Measurements from ENCODE around the gene MAD2L2.

The MAD2L2 gene

DNA sequence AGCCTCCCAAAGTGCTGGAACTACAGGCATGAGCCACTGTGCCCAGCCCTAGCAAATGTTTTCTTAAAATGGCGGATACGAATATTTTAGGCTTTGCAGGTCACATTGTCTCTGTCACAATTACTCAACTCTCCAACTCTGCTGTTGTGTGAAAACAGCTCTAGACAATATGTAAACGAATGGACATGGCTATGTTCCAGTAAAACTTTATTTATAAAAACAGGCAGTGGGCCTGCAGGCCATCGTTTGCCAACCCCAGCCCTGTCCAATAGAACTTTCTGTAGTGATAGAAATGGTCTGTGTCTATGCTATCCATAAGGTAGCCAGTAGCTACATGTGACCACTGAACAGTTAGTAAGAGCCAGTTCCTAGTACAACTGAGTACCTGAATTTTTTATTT lies 21.2 kb downstream of the MAD2L2 start:
- TF ChIP-seq, protein P1, sequence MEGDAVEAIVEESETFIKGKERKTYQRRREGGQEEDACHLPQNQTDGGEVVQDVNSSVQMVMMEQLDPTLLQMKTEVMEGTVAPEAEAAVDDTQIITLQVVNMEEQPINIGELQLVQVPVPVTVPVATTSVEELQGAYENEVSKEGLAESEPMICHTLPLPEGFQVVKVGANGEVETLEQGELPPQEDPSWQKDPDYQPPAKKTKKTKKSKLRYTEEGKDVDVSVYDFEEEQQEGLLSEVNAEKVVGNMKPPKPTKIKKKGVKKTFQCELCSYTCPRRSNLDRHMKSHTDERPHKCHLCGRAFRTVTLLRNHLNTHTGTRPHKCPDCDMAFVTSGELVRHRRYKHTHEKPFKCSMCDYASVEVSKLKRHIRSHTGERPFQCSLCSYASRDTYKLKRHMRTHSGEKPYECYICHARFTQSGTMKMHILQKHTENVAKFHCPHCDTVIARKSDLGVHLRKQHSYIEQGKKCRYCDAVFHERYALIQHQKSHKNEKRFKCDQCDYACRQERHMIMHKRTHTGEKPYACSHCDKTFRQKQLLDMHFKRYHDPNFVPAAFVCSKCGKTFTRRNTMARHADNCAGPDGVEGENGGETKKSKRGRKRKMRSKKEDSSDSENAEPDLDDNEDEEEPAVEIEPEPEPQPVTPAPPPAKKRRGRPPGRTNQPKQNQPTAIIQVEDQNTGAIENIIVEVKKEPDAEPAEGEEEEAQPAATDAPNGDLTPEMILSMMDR (IDR thresholded peaks at IDR 0.05), result no peak
- peaks cover 20 to 29% of the 10 kb centered on the region in 2 experiments for H3K4me1 ChIP-seq (ENCODE audit: control insufficient read depth in 1 of 2, insufficient read depth in 1 of 2, low read depth in 1 of 2, low read length in 1 of 2)
- no peaks in the 10 kb centered on the region for H3K36me3 ChIP-seq
- H3K27me3 ChIP-seq, result peaks cover 14% of the 10 kb centered on the region
- no peaks in the 10 kb centered on the region for H3K9me3 ChIP-seq
- no peak overlapping the region for H3K4me3 ChIP-seq (ENCODE audit: low read depth in 1 of 2, low read length in 1 of 2)
- no peak overlapping the region for H3K27ac ChIP-seq

DNA sequence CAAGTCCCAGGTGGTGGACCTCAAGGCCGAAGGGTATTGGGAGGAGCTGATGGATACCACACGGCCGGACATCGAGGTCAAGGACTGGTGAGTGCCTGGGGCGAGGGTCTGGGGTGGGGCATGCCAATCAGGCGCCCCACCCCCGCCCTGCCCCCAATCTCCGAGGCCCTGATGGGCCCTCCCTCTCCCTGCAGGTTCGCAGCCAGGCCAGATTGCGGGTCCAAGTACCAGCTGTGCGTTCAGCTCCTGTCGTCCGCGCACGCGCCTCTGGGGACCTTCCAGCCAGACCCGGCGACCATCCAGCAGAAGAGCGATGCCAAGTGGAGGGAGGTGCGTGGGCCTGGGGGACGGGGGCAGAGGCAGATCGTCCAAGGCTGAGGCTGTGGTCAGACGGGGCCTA lies 22.4 kb downstream of the MAD2L2 start:
- peaks cover 26% of the 10 kb centered on the region for H3K27me3 ChIP-seq
- H3K27ac ChIP-seq, result no peak overlapping the region
- H3K4me3 ChIP-seq (ENCODE audit: low read depth in 1 of 2, low read length in 1 of 2), result no peak overlapping the region
- H3K9me3 ChIP-seq, result no peaks in the 10 kb centered on the region
- TF ChIP-seq, protein P1 (IDR thresholded peaks at IDR 0.05), result no peak
- H3K36me3 ChIP-seq, result no peaks in the 10 kb centered on the region
- H3K4me1 ChIP-seq (ENCODE audit: control insufficient read depth in 1 of 2, insufficient read depth in 1 of 2, low read depth in 1 of 2, low read length in 1 of 2), result peaks cover 16 to 27% of the 10 kb centered on the region in 2 experiments

DNA sequence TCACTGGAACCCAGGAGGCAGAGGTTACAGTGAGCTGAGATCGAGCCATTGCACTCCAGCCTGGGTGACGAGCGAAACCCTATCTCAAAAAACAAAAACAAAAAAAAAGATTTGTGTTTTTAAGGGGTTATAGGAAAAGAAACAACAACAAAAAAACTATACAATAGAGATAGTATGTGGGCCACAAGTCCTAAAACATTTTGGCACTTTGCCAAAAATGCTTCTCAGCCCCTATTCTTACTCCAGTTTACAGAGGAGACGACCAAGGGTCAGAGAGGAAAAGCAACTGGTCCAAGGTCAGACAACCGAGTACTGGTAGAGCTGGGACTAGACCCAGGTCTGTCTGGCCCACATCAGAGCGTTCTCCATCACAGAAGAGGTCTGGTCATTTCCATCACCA lies 23.3 kb downstream of the MAD2L2 start:
- Histone ChIP-seq H3K27ac (no peak overlapping the region), H3K9me3 (no peaks in the 10 kb centered on the region), H3K4me3 (ENCODE audit: low read depth in 1 of 2, low read length in 1 of 2) (no peak overlapping the region), H3K36me3 (no peaks in the 10 kb centered on the region), H3K27me3 (peaks cover 35% of the 10 kb centered on the region), H3K4me1 (ENCODE audit: control insufficient read depth in 1 of 2, insufficient read depth in 1 of 2, low read depth in 1 of 2, low read length in 1 of 2) (peaks cover 8 to 19% of the 10 kb centered on the region in 2 experiments)
- TF ChIP-seq, protein P1 (IDR thresholded peaks at IDR 0.05), result no peak

DNA sequence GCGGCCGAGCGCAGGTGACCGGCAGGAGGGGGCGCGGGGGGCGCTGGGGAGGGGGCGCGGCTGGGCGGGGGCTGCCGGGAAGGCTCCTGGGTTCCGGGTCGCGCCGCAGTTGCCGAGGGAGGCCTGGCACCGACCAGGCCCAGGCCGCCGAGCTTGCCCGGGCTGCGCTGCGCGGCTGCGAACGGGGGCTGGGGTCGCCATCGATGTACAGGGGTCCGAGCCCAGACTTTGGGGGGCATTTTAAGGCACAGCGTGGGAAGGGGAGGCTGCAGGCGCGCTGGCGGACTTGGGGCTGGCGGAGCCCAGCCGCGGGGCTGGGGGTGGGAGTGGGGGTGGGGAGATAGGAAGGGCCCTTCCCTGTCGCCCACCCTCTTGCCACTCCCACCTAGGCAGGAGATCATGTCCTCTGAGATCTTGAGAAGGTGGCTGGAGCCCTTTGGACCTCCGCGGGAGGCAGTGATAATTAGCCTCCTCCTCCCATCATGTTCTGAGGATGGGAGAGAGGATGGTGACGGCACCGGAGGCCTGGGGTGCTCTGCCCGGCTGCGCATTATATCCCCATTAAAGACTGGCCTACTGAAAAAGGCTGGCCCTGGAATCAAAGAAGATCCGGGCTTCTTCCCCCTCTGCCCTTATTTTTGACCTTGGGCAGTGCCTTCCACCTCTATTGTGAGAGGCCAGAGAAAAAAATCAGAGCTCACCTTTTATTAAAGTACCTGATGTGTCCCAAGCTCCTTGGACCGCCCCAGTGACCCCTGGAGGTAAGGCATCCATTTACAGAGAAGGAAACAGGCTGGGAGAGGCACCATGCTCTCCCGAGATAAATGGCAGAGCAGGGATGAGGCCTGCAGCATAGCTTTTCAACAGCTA lies 25.8 kb downstream of the MAD2L2 start:
- no peaks in the 10 kb centered on the region for H3K9me3 ChIP-seq
- H3K27me3 ChIP-seq, result peaks cover 59% of the 10 kb centered on the region
- TF ChIP-seq, protein P1 (IDR thresholded peaks at IDR 0.05), result no peak
- peak overlapping the region; percentile 47 to 67 for H3K4me3 ChIP-seq (ENCODE audit: low read depth in 1 of 2, low read length in 1 of 2)
- H3K4me1 ChIP-seq (ENCODE audit: control insufficient read depth in 1 of 2, insufficient read depth in 1 of 2, low read depth in 1 of 2, low read length in 1 of 2), result peaks cover 9 to 22% of the 10 kb centered on the region in 2 experiments
- H3K36me3 ChIP-seq, result no peaks in the 10 kb centered on the region
- no peak overlapping the region for H3K27ac ChIP-seq

DNA sequence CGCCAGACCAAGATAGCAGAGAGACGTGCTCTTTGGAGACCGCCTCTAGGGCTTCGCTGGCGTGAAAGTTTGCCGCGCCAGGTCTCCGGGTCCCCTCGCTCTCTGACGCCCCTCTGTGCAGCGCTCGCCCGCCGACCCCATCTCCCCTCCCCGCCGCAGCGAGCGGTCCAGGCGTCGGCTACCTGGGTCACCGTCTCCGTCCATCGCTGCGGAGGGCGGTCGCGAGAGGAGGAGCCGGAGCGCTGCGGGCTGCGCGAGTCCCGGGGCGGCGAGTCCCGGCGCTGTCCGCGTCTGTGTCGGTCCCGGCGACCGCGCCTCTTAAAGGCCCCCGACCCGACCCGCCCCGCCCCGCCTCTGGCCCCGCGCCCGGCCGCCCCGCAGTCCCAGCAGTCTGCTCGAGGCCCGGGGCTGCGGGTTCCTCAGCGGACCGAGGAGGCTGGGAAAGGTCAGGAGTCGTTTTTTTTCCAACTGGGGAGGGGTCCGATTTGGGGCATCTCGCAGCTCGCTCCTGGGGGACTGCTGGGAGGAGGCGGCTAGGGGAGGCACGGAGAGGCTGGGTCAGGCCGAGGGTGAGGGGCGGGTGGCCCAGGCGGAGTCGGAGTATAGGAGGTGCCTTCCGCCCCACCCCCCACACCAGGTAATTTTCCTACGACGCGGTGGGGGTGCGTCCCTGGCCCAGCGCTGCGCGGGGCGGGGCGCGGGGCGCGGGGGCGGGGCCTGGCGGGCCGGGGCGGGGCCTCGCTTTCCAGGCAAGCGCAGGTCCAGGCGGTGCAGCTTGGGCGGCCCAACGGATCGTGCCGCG lies 26.6 kb downstream of the MAD2L2 start, which contains the start of the genes FBXO2 and FBXO44:
Gene FBXO2, minus strand, starts transcription at position 293 of the 802 bp plus-strand sequence. Its CDS starts 89 bp downstream, at position 204.
Gene FBXO44, plus strand, starts transcription at position 741 of the 802 bp plus-strand sequence. CDS start 959 bp downstream, outside the sequence.
- Histone ChIP-seq H3K27ac (no peak within 1 kb of the TSS), H3K4me3 (ENCODE audit: low read depth in 1 of 2, low read length in 1 of 2) (peak within 1 kb of the TSS; percentile 58 to 67), H3K36me3 (no peaks in the 10 kb centered on the region), H3K9me3 (no peaks in the 10 kb centered on the region), H3K4me1 (ENCODE audit: control insufficient read depth in 1 of 2, insufficient read depth in 1 of 2, low read depth in 1 of 2, low read length in 1 of 2) (peaks cover 12 to 31% of the 10 kb centered on the region in 2 experiments), H3K27me3 (peaks cover 68% of the 10 kb centered on the region)
- TF ChIP-seq, protein P1 (IDR thresholded peaks at IDR 0.05), result no peak

Measured in neutrophil (primary cell).